K562 (cell line): ENCODE results near the gene RPS6KA4. TPM values are rescaled to one million over a fixed set of nuclear protein-coding genes. Genes with fewer than 3 reads are reported as not detected.

Experiments used
- ASH1L ChIP-seq: fragments of 450-650 bp; IDR thresholded peaks from 2 replicates; pipeline ENCODE4 v1.6.1; 2018; ENCODE audit warnings: borderline replicate concordance, mild to moderate bottlenecking, low read depth; ENCODE audit not compliant: partially characterized antibody
- BRD9 ChIP-seq: fragments of 450-650 bp; IDR thresholded peaks from 2 replicates; pipeline ENCODE4 v1.6.1; 2018; ENCODE audit warnings: low read depth; ENCODE audit not compliant: partially characterized antibody
- MECOM ChIP-seq: fragments of 250-450 bp; sonication (Bioruptor Pico); IDR thresholded peaks from 2 replicates; pipeline ENCODE4 v1.8.0; 2022; ENCODE audit warnings: inconsistent platforms
- MTA1 ChIP-seq: fragments of 450-650 bp; IDR thresholded peaks from 2 replicates; pipeline ENCODE4 v1.6.1; 2017; ENCODE audit warnings: borderline replicate concordance
- NFRKB ChIP-seq: fragments of 450-650 bp; IDR thresholded peaks from 2 replicates; pipeline ENCODE4 v1.6.1; 2016; ENCODE audit warnings: low read depth
- RFX1 ChIP-seq: fragments of 450-650 bp; IDR thresholded peaks from 2 replicates; pipeline ENCODE4 v1.6.1; 2016; ENCODE audit warnings: mild to moderate bottlenecking, moderate library complexity
- SIN3B ChIP-seq: fragments of 450-650 bp; IDR thresholded peaks from 2 replicates; pipeline ENCODE4 v1.6.1; 2017; ENCODE audit warnings: low read depth, mild to moderate bottlenecking, moderate library complexity
- TEAD2 ChIP-seq: fragments of 450-650 bp; IDR thresholded peaks from 2 replicates; pipeline ENCODE4 v1.6.1; 2016; ENCODE audit warnings: missing genetic modification characterization, control low read depth, missing compliant biosample characterization
- XRCC5 ChIP-seq: fragments of 200-400 bp; formaldehyde crosslinking; IDR thresholded peaks from 2 replicates; pipeline ENCODE4 v1.6.1; 2017; ENCODE audit warnings: low read depth, mild to moderate bottlenecking, low read length
- ZBTB8A ChIP-seq: fragments of 450-650 bp; IDR thresholded peaks from 2 replicates; pipeline ENCODE4 v1.6.1; 2018; ENCODE audit warnings: mild to moderate bottlenecking, moderate library complexity; ENCODE audit not compliant: partially characterized antibody
- ZFPM2 ChIP-seq: fragments of 250-450 bp; sonication (Bioruptor Pico); IDR thresholded peaks from 2 replicates; pipeline ENCODE4 v1.5.1; 2022; ENCODE audit warnings: mild to moderate bottlenecking
- ZNF121 ChIP-seq: sonication (generic); formaldehyde crosslinking; conservative IDR thresholded peaks from 2 replicates; pipeline ENCODE4 v1.8.0; 2022; ENCODE audit warnings: missing genetic modification reagents
- ZNF316 ChIP-seq: fragments of 450-650 bp; IDR thresholded peaks from 2 replicates; pipeline ENCODE4 v1.6.1; 2016
- polyA plus RNA-seq, 8 experiments: library from polyadenylated mRNA; depleted of rRNA in 4 of 8; stranded (reverse) in 5 of 8; unstranded in 3 of 8; fragments of >200 nt; fragmentation: Nextera tagmentation in 2 of 8; fragmentation: Illumina TruSeq in 1 of 8; extraction: Ambion mirVana in 2 of 8; extraction: Trizol in 1 of 8; gene quantifications; 2 replicates each; pipeline versions ENCODE4 v1.2.1 to v1.2.3, GENCODE V29; 2011 to 2014; ENCODE audit warnings: inconsistent platforms in 1 of 8, missing spikeins in 1 of 8
- total RNA-seq, 7 experiments: library from RNA; depleted of rRNA in 6 of 7; stranded (reverse); fragments of >200 nt in 6 of 7; fragmentation: Illumina TruSeq in 2 of 7; extraction: Trizol in 2 of 7; gene quantifications; 2 replicates each; pipeline versions ENCODE4 v1.2.1 to v1.2.3, GENCODE V29; 2011 to 2021; ENCODE audit warnings: low replicate concordance in 1 of 7
- TF ChIP-seq, protein P1 (sequence below): sonication (generic); formaldehyde crosslinking; IDR thresholded peaks from 2 replicates; pipeline ENCODE4 v1.8.0; 2023; ENCODE audit warnings: mild to moderate bottlenecking, missing genetic modification reagents
- TF ChIP-seq, protein P2 (sequence below): fragments of 150-350 bp; conservative IDR thresholded peaks from 2 replicates; pipeline ENCODE4 v1.6.1; 2014; ENCODE audit warnings: low read length
- TF ChIP-seq, protein P3 (sequence below): IDR thresholded peaks from 3 replicates; pipeline ENCODE4 v1.6.1; 2011; ENCODE audit warnings: borderline replicate concordance, mild to moderate bottlenecking; ENCODE audit not compliant: insufficient read length, insufficient read depth
- TF ChIP-seq, protein P4 (sequence below): IDR thresholded peaks from 2 replicates; pipeline ENCODE4 v1.6.1; 2011; ENCODE audit not compliant: insufficient read length; ENCODE audit errors: extremely low read depth
- TF ChIP-seq, protein P5 (sequence below), 2 experiments: fragments of 450-650 bp in 1 of 2; sonication (generic) in 1 of 2; formaldehyde crosslinking in 1 of 2; IDR thresholded peaks in 1 of 2; conservative IDR thresholded peaks in 1 of 2; 2 replicates each; pipeline versions ENCODE4 v1.6.1 to v1.8.1; 2016 to 2023; ENCODE audit warnings: mild to moderate bottlenecking in 2 of 2, moderate library complexity in 2 of 2, inconsistent platforms in 1 of 2, missing genetic modification reagents in 1 of 2

Gene RPS6KA4
- total and polyA plus RNA-seq, 9 of the 15 experiments (the other 6 are each of a cell fraction or from before 2014, with no cell fraction given): 0.15 to 23.8 (median 9.8) TPM

DNA sequence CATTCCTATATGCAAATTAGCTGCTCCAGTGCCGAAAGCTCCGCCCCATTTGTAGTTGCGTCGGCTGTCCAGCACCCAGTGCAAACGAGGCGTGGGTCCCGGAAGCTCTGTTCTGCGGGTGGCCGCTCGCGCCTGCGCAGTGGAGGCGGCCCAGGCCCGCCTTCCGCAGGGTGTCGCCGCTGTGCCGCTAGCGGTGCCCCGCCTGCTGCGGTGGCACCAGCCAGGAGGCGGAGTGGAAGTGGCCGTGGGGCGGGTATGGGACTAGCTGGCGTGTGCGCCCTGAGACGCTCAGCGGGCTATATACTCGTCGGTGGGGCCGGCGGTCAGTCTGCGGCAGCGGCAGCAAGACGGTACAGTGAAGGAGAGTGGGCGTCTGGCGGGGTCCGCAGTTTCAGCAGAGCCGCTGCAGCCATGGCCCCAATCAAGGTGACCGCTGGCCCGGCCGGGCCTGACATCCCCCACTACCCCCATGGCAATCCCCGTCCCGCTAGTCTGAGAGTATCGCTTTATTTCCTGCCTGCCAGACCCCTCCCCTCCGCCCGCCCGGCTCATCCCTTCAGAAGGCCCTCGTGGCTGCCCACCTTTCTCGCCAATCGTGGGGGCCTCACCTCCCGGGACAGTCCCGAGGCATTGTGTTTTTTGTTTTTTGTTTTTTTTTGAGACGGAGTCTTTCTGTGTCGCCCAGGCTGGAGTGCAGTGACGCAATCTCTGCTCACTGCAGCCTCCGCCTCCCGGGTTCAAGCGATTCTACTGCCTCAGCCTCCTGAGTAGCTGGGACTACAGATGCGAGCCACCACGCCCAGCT is 40.8 kb upstream of the RPS6KA4 start, which contains the start of gene PRDX5 (continued):
- TF ChIP-seq, protein P1, sequence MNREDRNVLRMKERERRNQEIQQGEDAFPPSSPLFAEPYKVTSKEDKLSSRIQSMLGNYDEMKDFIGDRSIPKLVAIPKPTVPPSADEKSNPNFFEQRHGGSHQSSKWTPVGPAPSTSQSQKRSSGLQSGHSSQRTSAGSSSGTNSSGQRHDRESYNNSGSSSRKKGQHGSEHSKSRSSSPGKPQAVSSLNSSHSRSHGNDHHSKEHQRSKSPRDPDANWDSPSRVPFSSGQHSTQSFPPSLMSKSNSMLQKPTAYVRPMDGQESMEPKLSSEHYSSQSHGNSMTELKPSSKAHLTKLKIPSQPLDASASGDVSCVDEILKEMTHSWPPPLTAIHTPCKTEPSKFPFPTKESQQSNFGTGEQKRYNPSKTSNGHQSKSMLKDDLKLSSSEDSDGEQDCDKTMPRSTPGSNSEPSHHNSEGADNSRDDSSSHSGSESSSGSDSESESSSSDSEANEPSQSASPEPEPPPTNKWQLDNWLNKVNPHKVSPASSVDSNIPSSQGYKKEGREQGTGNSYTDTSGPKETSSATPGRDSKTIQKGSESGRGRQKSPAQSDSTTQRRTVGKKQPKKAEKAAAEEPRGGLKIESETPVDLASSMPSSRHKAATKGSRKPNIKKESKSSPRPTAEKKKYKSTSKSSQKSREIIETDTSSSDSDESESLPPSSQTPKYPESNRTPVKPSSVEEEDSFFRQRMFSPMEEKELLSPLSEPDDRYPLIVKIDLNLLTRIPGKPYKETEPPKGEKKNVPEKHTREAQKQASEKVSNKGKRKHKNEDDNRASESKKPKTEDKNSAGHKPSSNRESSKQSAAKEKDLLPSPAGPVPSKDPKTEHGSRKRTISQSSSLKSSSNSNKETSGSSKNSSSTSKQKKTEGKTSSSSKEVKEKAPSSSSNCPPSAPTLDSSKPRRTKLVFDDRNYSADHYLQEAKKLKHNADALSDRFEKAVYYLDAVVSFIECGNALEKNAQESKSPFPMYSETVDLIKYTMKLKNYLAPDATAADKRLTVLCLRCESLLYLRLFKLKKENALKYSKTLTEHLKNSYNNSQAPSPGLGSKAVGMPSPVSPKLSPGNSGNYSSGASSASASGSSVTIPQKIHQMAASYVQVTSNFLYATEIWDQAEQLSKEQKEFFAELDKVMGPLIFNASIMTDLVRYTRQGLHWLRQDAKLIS (CRISPR knock-in tag): 0 out of 2 replicates have a peak, but pooled peaks have one; percentile 4
- no peak for TF ChIP-seq MECOM (CRISPR knock-in tag)
- no peak for TF ChIP-seq ZNF316
- TF ChIP-seq ZFPM2: no peak
- no peak for TF ChIP-seq ZBTB8A
- peak; percentile 90 for TF ChIP-seq BRD9
- no peak for TF ChIP-seq RFX1
- 0 out of 2 replicates have a peak, but pooled peaks have one; percentile 40 for TF ChIP-seq SIN3B
- TF ChIP-seq, protein P2, sequence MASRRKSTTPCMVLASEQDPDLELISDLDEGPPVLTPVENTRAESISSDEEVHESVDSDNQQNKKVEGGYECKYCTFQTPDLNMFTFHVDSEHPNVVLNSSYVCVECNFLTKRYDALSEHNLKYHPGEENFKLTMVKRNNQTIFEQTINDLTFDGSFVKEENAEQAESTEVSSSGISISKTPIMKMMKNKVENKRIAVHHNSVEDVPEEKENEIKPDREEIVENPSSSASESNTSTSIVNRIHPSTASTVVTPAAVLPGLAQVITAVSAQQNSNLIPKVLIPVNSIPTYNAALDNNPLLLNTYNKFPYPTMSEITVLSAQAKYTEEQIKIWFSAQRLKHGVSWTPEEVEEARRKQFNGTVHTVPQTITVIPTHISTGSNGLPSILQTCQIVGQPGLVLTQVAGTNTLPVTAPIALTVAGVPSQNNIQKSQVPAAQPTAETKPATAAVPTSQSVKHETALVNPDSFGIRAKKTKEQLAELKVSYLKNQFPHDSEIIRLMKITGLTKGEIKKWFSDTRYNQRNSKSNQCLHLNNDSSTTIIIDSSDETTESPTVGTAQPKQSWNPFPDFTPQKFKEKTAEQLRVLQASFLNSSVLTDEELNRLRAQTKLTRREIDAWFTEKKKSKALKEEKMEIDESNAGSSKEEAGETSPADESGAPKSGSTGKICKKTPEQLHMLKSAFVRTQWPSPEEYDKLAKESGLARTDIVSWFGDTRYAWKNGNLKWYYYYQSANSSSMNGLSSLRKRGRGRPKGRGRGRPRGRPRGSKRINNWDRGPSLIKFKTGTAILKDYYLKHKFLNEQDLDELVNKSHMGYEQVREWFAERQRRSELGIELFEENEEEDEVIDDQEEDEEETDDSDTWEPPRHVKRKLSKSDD: no peak
- TF ChIP-seq MTA1: no peak
- TF ChIP-seq, protein P3, sequence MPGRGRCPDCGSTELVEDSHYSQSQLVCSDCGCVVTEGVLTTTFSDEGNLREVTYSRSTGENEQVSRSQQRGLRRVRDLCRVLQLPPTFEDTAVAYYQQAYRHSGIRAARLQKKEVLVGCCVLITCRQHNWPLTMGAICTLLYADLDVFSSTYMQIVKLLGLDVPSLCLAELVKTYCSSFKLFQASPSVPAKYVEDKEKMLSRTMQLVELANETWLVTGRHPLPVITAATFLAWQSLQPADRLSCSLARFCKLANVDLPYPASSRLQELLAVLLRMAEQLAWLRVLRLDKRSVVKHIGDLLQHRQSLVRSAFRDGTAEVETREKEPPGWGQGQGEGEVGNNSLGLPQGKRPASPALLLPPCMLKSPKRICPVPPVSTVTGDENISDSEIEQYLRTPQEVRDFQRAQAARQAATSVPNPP: no peak
- no peak for TF ChIP-seq ZNF121 (CRISPR knock-in tag)
- TF ChIP-seq, protein P4, sequence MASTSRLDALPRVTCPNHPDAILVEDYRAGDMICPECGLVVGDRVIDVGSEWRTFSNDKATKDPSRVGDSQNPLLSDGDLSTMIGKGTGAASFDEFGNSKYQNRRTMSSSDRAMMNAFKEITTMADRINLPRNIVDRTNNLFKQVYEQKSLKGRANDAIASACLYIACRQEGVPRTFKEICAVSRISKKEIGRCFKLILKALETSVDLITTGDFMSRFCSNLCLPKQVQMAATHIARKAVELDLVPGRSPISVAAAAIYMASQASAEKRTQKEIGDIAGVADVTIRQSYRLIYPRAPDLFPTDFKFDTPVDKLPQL: no peak
- TF ChIP-seq, protein P5, sequence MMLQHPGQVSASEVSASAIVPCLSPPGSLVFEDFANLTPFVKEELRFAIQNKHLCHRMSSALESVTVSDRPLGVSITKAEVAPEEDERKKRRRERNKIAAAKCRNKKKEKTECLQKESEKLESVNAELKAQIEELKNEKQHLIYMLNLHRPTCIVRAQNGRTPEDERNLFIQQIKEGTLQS (IDR thresholded peaks at IDR 0.05): peak; percentile 95
- TF ChIP-seq, protein P5 (CRISPR knock-in tag; conservative IDR thresholded peaks at IDR 0.05): 0 out of 2 replicates have a peak, but pooled peaks have one; percentile 48
- TF ChIP-seq NFRKB: no peak; the same call in 1 of the 2 replicates
- no peak for TF ChIP-seq TEAD2 (tag)
- TF ChIP-seq XRCC5: no peak
- TF ChIP-seq ASH1L: no peak
